ENCODE data around the gene CD200R1L.

Gene CD200R1L

GRCh38 chr3:112769286-112769978 lies 77.2 kb downstream of the CD200R1L start:
- H3K4me3 ChIP-seq (ENCODE audit: low read depth, low read length), result no peak overlapping the region

- no peak overlapping the region for H3K4me3 ChIP-seq (ENCODE audit: low read depth, low read length)
These were observed 78.9 kb downstream of the CD200R1L start for GRCh38 chr3:112767777-112768176.

- no peak overlapping the region for H3K4me3 ChIP-seq (ENCODE audit: low read depth, low read length)
These were observed 79.5 kb downstream of the CD200R1L start for GRCh38 chr3:112767177-112767576.

Data from iPS-11a (cell line).